ENCODE measurements around the gene NPHS1.
"Not testable (repeated sequence)": the region's sequence is repeated elsewhere in the genome, so short reads cannot be mapped to it uniquely, and the experiment has no call there.

Gene NPHS1

GRCh38 chr19:35887197-35887596 lies 34.9 kb upstream of the NPHS1 start:
- no peak overlapping the region for H3K4me3 Mint-ChIP-seq
- no peak for DNase-seq (ENCODE audit: low spot score in 2 of 2)
- peak overlapping the region; percentile 76 for H3K27ac Mint-ChIP-seq
- H3K36me3 Mint-ChIP-seq, result peaks cover 38% of the 10 kb centered on the region
- peaks cover 18% of the 10 kb centered on the region for H3K4me1 Mint-ChIP-seq
- H3K27me3 Mint-ChIP-seq, result no peaks in the 10 kb centered on the region
- ATAC-seq (ENCODE audit: low read depth), result peak; percentile 2
- no peaks in the 10 kb centered on the region for H3K9me3 Mint-ChIP-seq

DNA sequence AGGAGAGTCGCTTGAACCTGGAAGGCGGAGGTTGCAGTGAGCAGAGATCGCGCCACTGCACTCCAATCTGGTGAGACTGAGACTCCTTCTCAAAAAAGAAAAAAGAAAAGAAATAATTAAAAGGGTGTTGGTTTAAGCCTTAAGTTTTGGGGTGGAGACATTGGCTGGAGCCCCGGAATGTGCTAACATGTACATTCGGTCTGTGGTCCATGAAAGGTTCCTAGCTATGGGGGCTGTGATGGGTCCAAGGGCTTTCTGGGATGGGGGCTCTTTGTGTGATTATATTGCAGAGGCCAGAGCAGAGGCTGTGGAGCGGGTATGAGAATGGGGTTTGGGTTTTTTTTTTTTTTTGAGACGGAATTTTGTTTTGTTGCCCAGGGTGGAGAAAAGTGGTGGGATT lies 33.6 kb upstream of the NPHS1 start:
- Mint-ChIP-seq H3K4me1 (peaks cover 18% of the 10 kb centered on the region), H3K9me3 (no peaks in the 10 kb centered on the region), H3K27me3 (no peaks in the 10 kb centered on the region), H3K36me3 (peaks cover 35% of the 10 kb centered on the region), H3K4me3 (no peak overlapping the region), H3K27ac (peak overlapping the region; percentile 39)
- ATAC-seq (ENCODE audit: low read depth), result no peak
- DNase-seq (ENCODE audit: low spot score in 2 of 2), result no peak

DNA sequence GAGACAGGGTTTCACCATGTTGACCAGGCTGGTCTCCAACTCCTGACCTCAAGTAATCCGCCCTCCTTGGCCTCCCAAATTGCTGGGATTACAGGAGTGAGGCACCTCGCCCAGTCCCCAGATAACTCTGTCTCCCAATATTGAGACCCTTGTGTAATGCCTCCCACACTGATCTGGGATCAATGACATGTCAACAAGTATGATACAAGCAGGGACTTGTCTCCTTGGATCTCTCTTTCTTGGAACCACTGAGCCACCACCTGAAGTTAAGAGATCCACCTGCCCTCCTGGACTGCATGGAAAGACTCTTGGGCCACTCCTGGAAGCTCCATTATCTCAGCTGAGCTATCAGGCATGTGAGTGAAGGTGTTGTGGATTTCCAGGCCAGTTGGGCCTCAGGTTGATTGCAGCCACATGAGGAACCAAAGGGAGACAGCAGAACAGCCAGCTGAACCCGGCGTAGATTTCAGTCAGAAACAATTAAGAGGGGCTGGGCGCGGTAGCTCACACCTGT lies 33.0 kb upstream of the NPHS1 start:
- peaks cover under 1% of the 10 kb centered on the region for H3K27me3 Mint-ChIP-seq
- H3K4me3 Mint-ChIP-seq, result no peak overlapping the region
- H3K27ac Mint-ChIP-seq, result peak overlapping the region; percentile 39

GRCh38 chr19:35883882-35884281 lies 31.6 kb upstream of the NPHS1 start:
- no peaks in the 10 kb centered on the region for H3K9me3 Mint-ChIP-seq
- H3K4me3 Mint-ChIP-seq, result no peak overlapping the region
- peaks cover 17% of the 10 kb centered on the region for H3K4me1 Mint-ChIP-seq
- H3K27ac Mint-ChIP-seq, result peak overlapping the region; percentile 47
- peaks cover 8% of the 10 kb centered on the region for H3K27me3 Mint-ChIP-seq
- ATAC-seq (ENCODE audit: low read depth) (peak; percentile 9), DNase-seq (ENCODE audit: low spot score in 2 of 2) (no peak)
- peaks cover 21% of the 10 kb centered on the region for H3K36me3 Mint-ChIP-seq

More for the DNA sequence above, 33.0 kb upstream of the NPHS1 start:
- ATAC-seq (ENCODE audit: low read depth) (no peak), DNase-seq (ENCODE audit: low spot score in 2 of 2) (no peak)
- peaks cover 30% of the 10 kb centered on the region for H3K36me3 Mint-ChIP-seq
- no peaks in the 10 kb centered on the region for H3K9me3 Mint-ChIP-seq
- peaks cover 17% of the 10 kb centered on the region for H3K4me1 Mint-ChIP-seq

DNA sequence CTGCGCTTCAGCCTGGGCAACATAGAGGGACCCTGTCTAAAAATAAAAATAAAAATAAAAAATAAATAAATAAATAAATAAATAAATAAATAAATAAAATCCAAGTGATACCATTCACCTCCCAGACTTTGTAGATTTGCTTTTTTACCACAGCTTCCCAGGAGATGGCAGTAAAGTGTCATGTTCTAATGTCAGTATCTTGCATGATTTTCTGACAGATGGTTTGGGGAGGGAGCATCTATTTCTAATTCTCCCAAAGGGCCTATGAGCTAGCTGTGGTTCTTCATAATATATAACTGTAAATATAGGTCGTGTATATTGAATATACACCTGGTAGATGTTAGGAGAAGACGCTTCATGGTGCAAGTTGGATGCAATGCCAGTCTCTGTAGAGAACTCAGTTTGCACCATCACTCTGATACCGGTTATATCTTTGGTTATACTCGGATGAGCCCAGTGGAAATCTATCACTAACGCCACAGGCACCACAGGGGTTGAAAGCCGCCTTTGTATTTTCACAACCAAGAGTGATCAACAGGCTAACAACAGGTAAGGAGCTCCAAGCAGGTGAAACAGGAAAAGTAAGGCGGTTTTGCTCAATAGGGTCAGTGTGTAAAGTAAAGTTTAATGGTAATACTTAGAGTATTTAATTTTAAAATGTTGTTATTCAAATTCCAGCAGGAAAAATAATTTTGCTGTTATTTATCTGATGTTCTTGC lies 30.0 kb upstream of the NPHS1 start:
- peaks cover 9% of the 10 kb centered on the region for H3K36me3 Mint-ChIP-seq
- H3K4me1 Mint-ChIP-seq, result peaks cover 11% of the 10 kb centered on the region
- H3K27me3 Mint-ChIP-seq, result peaks cover 14% of the 10 kb centered on the region
- ATAC-seq (ENCODE audit: low read depth), result peak; percentile 48
- no peak overlapping the region for H3K4me3 Mint-ChIP-seq
- DNase-seq (ENCODE audit: low spot score in 2 of 2), result peak in 1 of 2 donors; percentile 65
- no peaks in the 10 kb centered on the region for H3K9me3 Mint-ChIP-seq
- peak overlapping the region; percentile 49 for H3K27ac Mint-ChIP-seq

DNA sequence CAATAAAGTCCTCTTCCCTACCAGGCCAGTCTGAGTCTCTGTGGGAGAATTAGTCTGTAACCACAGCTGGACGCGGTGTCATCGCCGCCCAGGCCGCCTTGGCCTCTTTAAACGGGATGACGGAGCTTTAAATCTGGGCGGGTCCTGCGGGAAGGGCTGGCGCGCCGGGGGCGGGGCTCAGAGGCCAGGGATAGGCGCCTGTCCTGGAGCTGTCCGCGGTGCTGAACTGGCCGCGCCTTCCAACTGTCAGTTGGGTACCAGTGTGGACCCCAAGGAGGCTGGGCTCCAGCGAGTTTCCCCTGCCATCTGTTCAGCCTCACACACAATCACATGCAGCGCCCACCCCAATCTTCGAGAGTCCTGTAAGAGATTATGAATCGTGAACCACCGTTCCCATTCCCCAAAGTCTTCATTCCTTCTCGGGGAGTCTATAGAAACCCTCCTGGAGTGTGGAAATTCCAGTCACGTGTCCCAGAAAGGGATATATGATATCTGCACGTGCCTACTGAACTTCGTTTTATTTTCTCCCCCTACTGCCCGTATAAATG lies 27.5 kb upstream of the NPHS1 start:
- Mint-ChIP-seq H3K4me1 (peaks cover 11% of the 10 kb centered on the region), H3K27ac (no peak overlapping the region), H3K9me3 (no peaks in the 10 kb centered on the region), H3K4me3 (no peak overlapping the region), H3K36me3 (peaks cover 2% of the 10 kb centered on the region), H3K27me3 (peaks cover 19% of the 10 kb centered on the region)
- DNase-seq (ENCODE audit: low spot score in 2 of 2) (no peak), ATAC-seq (ENCODE audit: low read depth) (no peak)

- peaks cover 10% of the 10 kb centered on the region for H3K4me1 Mint-ChIP-seq
- H3K36me3 Mint-ChIP-seq, result peaks cover 2% of the 10 kb centered on the region
- no peak overlapping the region for H3K27ac Mint-ChIP-seq
- H3K4me3 Mint-ChIP-seq, result no peak overlapping the region
- ATAC-seq (ENCODE audit: low read depth) (no peak), DNase-seq (ENCODE audit: low spot score in 2 of 2) (no peak)
- H3K27me3 Mint-ChIP-seq, result peaks cover 23% of the 10 kb centered on the region
- no peaks in the 10 kb centered on the region for H3K9me3 Mint-ChIP-seq
These were observed 26.8 kb upstream of the NPHS1 start for GRCh38 chr19:35879068-35879467.

DNA sequence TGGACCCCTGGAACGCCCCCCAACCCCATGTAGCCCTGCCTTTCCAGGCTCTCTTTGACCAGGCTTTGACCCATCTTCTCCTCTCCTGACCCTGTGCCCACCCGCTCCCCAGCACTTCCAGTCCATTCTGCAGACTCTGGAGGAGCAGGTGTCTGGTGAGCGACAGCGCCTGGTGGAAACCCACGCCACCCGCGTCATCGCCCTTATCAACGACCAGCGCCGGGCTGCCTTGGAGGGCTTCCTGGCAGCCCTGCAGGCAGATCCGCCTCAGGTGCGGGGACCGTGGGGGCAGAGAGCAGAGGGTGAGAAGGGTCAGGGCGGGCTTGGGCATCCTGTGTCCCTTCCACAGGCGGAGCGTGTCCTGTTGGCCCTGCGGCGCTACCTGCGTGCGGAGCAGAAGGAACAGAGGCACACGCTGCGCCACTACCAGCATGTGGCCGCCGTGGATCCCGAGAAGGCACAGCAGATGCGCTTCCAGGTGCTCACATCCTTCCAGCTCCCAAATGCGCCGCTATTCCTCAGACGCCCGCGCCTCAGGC lies 22.2 kb upstream of the NPHS1 start:
- ATAC-seq (ENCODE audit: low read depth) (no peak), DNase-seq (ENCODE audit: low spot score in 2 of 2) (no peak)
- no peak overlapping the region for H3K27ac Mint-ChIP-seq
- peaks cover 5% of the 10 kb centered on the region for H3K36me3 Mint-ChIP-seq
- peaks cover 30% of the 10 kb centered on the region for H3K27me3 Mint-ChIP-seq
- H3K9me3 Mint-ChIP-seq, result peaks cover 3% of the 10 kb centered on the region
- H3K4me1 Mint-ChIP-seq, result peaks cover 7% of the 10 kb centered on the region
- no peak overlapping the region for H3K4me3 Mint-ChIP-seq

DNA sequence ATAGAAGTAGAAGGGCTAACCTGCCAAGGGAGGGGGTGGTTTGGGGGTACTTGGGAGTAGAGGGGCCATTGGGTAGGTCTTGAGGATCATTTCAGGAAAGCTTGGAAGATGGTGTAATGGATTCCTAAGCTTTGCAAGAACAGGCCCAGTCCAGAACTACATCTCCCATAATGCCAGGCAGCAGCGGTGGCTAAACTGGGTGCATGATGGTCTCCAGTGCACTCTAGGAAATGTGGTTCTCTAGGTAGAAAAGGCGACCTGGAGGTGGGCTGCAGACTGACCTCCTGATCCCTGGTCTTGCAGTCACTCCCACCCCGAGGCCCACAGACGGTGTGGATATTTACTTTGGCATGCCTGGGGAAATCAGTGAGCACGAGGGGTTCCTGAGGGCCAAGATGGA lies 19.9 kb upstream of the NPHS1 start:
- Mint-ChIP-seq H3K4me1 (peaks cover 16% of the 10 kb centered on the region), H3K27ac (no peak overlapping the region), H3K36me3 (peaks cover 7% of the 10 kb centered on the region), H3K9me3 (peaks cover 3% of the 10 kb centered on the region), H3K27me3 (peaks cover 29% of the 10 kb centered on the region), H3K4me3 (no peak overlapping the region)
- DNase-seq (ENCODE audit: low spot score in 2 of 2) (no peak), ATAC-seq (ENCODE audit: low read depth) (no peak)

DNA sequence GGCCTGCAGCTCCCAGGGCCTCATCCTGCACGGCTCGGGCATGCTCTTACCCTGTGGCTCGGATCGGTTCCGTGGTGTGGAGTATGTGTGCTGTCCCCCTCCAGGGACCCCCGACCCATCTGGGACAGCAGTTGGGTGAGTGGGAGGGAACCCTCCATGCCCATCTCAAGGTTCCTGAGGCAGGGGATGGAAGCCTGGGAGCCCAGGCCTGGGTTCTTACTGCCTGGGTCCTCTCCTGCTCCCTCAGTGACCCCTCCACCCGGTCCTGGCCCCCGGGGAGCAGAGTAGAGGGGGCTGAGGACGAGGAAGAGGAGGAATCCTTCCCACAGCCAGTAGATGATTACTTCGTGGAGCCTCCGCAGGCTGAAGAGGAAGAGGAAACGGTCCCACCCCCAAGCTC lies 19.3 kb upstream of the NPHS1 start:
- DNase-seq (ENCODE audit: low spot score in 2 of 2) (no peak), ATAC-seq (ENCODE audit: low read depth) (no peak)
- Mint-ChIP-seq H3K36me3 (peaks cover 7% of the 10 kb centered on the region), H3K27me3 (peaks cover 31% of the 10 kb centered on the region), H3K9me3 (peaks cover 3% of the 10 kb centered on the region), H3K4me1 (peaks cover 16% of the 10 kb centered on the region), H3K27ac (no peak overlapping the region), H3K4me3 (no peak overlapping the region)

DNA sequence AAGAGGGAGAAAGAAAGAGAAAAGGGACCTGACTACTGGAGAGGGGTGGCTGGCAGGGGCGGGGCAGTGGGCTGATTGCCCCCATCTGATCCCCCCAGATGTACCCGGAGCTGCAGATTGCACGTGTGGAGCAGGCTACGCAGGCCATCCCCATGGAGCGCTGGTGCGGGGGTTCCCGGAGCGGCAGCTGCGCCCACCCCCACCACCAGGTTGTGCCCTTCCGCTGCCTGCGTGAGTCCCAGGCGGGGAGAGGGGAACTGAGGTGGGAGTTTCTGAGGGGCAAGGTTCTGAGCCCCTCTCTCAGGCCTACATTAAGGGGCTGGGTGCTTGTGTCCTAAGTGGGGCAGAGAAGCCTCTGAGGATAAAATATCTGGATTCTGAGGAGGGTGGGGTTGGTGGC lies 18.5 kb upstream of the NPHS1 start:
- peaks cover 16% of the 10 kb centered on the region for H3K4me1 Mint-ChIP-seq
- H3K4me3 Mint-ChIP-seq, result no peak overlapping the region
- H3K36me3 Mint-ChIP-seq, result peaks cover 6% of the 10 kb centered on the region

GRCh38 chr19:35870124-35870736 lies 17.9 kb upstream of the NPHS1 start:
- H3K4me1 Mint-ChIP-seq, result peaks cover 16% of the 10 kb centered on the region
- H3K27ac Mint-ChIP-seq; ATAC-seq (ENCODE audit: low read depth); H3K9me3 Mint-ChIP-seq; H3K36me3 Mint-ChIP-seq; DNase-seq (ENCODE audit: low spot score in 2 of 2): not testable (repeated sequence)
- peaks cover 38% of the 10 kb centered on the region for H3K27me3 Mint-ChIP-seq
- peak overlapping the region; percentile 81 for H3K4me3 Mint-ChIP-seq

More for the DNA sequence above, 18.5 kb upstream of the NPHS1 start:
- Mint-ChIP-seq H3K27ac (no peak overlapping the region), H3K9me3 (peaks cover 3% of the 10 kb centered on the region), H3K27me3 (peaks cover 32% of the 10 kb centered on the region)
- ATAC-seq (ENCODE audit: low read depth) (no peak), DNase-seq (ENCODE audit: low spot score in 2 of 2) (no peak)

DNA sequence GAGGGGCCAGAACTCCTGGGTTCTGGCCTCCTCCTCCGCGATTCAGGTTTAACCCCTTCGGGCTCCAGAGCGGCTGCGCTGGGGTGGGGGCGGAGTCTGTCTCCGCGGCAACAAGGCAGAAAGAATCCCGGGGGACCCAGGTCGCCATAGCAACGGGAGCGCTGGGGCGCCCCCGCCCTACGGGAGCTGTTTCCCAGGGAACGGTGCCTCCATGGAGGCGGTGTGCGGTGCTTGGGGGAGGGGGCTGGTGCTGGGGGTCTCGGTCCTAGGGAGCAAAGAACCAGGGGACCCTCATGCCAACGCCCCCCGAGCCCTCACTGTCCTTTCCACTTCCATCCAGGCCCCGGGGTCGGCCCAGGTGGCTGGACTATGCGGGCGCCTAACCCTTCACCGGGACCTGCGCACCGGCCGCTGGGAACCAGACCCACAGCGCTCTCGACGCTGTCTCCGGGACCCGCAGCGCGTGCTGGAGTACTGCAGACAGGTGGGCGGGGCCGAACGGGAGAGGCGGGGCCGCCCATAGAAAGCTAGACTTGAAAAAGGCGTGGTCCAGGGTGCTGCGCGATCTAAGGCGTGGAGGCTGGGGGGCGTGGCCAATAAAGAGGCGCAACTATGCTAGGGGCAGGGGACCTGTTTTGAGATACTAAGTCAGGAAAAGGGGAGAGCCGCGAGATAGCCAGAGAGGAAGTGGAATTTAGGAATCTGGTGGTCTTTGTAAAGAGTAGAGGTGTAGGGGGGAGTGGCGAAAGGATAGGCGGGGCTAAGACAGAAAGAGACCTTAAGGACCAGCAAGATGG lies 17.2 kb upstream of the NPHS1 start:
- DNase-seq (ENCODE audit: low spot score in 2 of 2), result peak; percentile 59 to 64
- peaks cover 16% of the 10 kb centered on the region for H3K4me1 Mint-ChIP-seq
- peaks cover 41% of the 10 kb centered on the region for H3K27me3 Mint-ChIP-seq
- H3K9me3 Mint-ChIP-seq, result peaks cover 3% of the 10 kb centered on the region
- no peak overlapping the region for H3K27ac Mint-ChIP-seq
- H3K4me3 Mint-ChIP-seq, result peak overlapping the region; percentile 81
- ATAC-seq (ENCODE audit: low read depth), result peak; percentile 81
- peaks cover 6% of the 10 kb centered on the region for H3K36me3 Mint-ChIP-seq
